Kidney (tissue), 22 donors: ENCODE results near the gene TTLL4. TPM values are rescaled to one million over a fixed set of nuclear protein-coding genes. Genes with fewer than 3 reads are reported as not detected.

Experiments
- DNase-seq, 5 donors: peaks; one replicate each; pipeline ENCODE4 v3.0.0-alpha.2; 2013 to 2020
- FAIRE-seq: peaks from 2 replicates; lab custom pipeline; 2012; peaks lifted over from hg19 to GRCh38; lab: Jason Lieb, UNC
- H3K27ac ChIP-seq, 2 donors: one replicate each; pipeline ENCODE4 v1.7.0; 2013; ENCODE audit warnings: low read depth in 2 of 2, low read length in 2 of 2, inconsistent platforms in 1 of 2
- H3K27me3 ChIP-seq: one replicate; pipeline ENCODE4 v1.7.1; 2013; ENCODE audit warnings: low read length, inconsistent platforms; ENCODE audit not compliant: control insufficient read depth, insufficient read depth
- H3K36me3 ChIP-seq, 3 donors: one replicate each; pipeline versions ENCODE4 v1.7.0 to v1.7.1; 2013; ENCODE audit warnings: low read length in 3 of 3, control low read depth in 1 of 3, inconsistent platforms in 1 of 3; ENCODE audit not compliant: insufficient read depth in 3 of 3, control insufficient read depth in 2 of 3
- H3K4me1 ChIP-seq, 3 donors: one replicate each; pipeline versions ENCODE4 v1.7.0 to v1.7.1; 2013; ENCODE audit warnings: low read length in 3 of 3, inconsistent platforms in 1 of 3, low read depth in 1 of 3; ENCODE audit not compliant: control insufficient read depth in 2 of 3, insufficient read depth in 2 of 3
- H3K4me3 ChIP-seq, 3 donors: one replicate each; pipeline versions ENCODE4 v1.7.0 to v1.8.1; 2013; ENCODE audit warnings: low read length in 3 of 3, control low read depth in 1 of 3, inconsistent platforms in 1 of 3
- H3K9ac ChIP-seq, 3 donors: one replicate each; pipeline versions ENCODE4 v1.7.0 to v1.7.1; 2013; ENCODE audit warnings: low read length in 3 of 3, control low read depth in 1 of 3, inconsistent platforms in 1 of 3
- H3K9me3 ChIP-seq, 3 donors: one replicate each; pipeline versions ENCODE4 v1.7.0 to v1.7.1; 2013; ENCODE audit warnings: low read length in 3 of 3, control low read depth in 1 of 3, inconsistent platforms in 1 of 3; ENCODE audit not compliant: control insufficient read depth in 2 of 3, insufficient read depth in 1 of 3
- intact Hi-C: fragments of 100-400 bp; cut with DNase I; formaldehyde crosslinking; loops from one replicate; pipeline ENCODE4 v1.11.1; 2022
- long read RNA-seq, 10 donors: library from polyadenylated mRNA in 1 of 10; unstranded in 1 of 10; transcript quantifications; one replicate each; pipeline ENCODE4 v2.0.0 and lab custom pipeline, GENCODE V29; 2021 to 2026
- polyA plus RNA-seq: library from polyadenylated mRNA; stranded (reverse); fragments of 350-450 nt; fragmentation: Illumina TruSeq; extraction: RNeasy Lipid Tissue Mini Kit (QIAGEN cat#74804); gene quantifications from one replicate; pipeline ENCODE4 v1.2.3, GENCODE V29; 2014; ENCODE audit warnings: low read depth, low replicate concordance; ENCODE audit not compliant: insufficient read depth
- total RNA-seq: library from RNA; stranded (reverse); fragmentation: NEBNext Ultra II Directional; extraction: Animal tissue kit (Norgen Biotek cat#: 25700); gene quantifications from one replicate; pipeline ENCODE4 v1.2.1, GENCODE V29; 2021
- TF ChIP-seq, protein P1 (sequence below): IDR thresholded peaks from 3 replicates; pipeline ENCODE4 v1.5.1; 2012; ENCODE audit warnings: mild to moderate bottlenecking, moderate library complexity, borderline replicate concordance; ENCODE audit not compliant: insufficient read depth; ENCODE audit errors: extremely low read depth
- donor health status: control.
- donor health status: control.
- donor health status: control.
- donor health status: control.
- donor health status: control.
- donor health status: DM: yes; HTN: yes; CAD: no.
- donor health status: Normal renal cell carcinoma (clear cell type).

TTLL4 gene, protein sequence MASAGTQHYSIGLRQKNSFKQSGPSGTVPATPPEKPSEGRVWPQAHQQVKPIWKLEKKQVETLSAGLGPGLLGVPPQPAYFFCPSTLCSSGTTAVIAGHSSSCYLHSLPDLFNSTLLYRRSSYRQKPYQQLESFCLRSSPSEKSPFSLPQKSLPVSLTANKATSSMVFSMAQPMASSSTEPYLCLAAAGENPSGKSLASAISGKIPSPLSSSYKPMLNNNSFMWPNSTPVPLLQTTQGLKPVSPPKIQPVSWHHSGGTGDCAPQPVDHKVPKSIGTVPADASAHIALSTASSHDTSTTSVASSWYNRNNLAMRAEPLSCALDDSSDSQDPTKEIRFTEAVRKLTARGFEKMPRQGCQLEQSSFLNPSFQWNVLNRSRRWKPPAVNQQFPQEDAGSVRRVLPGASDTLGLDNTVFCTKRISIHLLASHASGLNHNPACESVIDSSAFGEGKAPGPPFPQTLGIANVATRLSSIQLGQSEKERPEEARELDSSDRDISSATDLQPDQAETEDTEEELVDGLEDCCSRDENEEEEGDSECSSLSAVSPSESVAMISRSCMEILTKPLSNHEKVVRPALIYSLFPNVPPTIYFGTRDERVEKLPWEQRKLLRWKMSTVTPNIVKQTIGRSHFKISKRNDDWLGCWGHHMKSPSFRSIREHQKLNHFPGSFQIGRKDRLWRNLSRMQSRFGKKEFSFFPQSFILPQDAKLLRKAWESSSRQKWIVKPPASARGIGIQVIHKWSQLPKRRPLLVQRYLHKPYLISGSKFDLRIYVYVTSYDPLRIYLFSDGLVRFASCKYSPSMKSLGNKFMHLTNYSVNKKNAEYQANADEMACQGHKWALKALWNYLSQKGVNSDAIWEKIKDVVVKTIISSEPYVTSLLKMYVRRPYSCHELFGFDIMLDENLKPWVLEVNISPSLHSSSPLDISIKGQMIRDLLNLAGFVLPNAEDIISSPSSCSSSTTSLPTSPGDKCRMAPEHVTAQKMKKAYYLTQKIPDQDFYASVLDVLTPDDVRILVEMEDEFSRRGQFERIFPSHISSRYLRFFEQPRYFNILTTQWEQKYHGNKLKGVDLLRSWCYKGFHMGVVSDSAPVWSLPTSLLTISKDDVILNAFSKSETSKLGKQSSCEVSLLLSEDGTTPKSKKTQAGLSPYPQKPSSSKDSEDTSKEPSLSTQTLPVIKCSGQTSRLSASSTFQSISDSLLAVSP
- 30.7 TPM for total RNA-seq
- polyA plus RNA-seq, result 7.6 TPM
- long read RNA-seq, donor 1, full-length matches to known transcripts, result 2 of 2 reads
- long read RNA-seq, donor 1, partial matches to known transcripts, result 0 of 2 reads
- long read RNA-seq, donor 1, other reads (novel, unspliced or antisense), result 0 of 2 reads
- long read RNA-seq, donor 2, partial matches to known transcripts, result 0 of 1 reads
- long read RNA-seq, donor 2, other reads (novel, unspliced or antisense), result 0 of 1 reads
- long read RNA-seq, donor 3, full-length matches to known transcripts, result 1 of 7 reads
- long read RNA-seq, donor 3, partial matches to known transcripts, result 6 of 7 reads
- long read RNA-seq, donor 3, other reads (novel, unspliced or antisense), result 0 of 7 reads
- long read RNA-seq, donor 4, full-length matches to known transcripts, result 10 of 23 reads
- long read RNA-seq, donor 4, partial matches to known transcripts, result 13 of 23 reads
- long read RNA-seq, donor 4, other reads (novel, unspliced or antisense), result 0 of 23 reads
- long read RNA-seq, donor 5, partial matches to known transcripts, result 0 of 1 reads
- long read RNA-seq, donor 5, other reads (novel, unspliced or antisense), result 0 of 1 reads
- long read RNA-seq, donor 6, result 0 reads
- long read RNA-seq, donor 7, partial matches to known transcripts, result 0 of 5 reads
- long read RNA-seq, donor 7, other reads (novel, unspliced or antisense), result 4 of 5 reads
- long read RNA-seq, donor 8, full-length matches to known transcripts, result 3 of 8 reads
- long read RNA-seq, donor 8, partial matches to known transcripts, result 5 of 8 reads
- long read RNA-seq, donor 8, other reads (novel, unspliced or antisense), result 0 of 8 reads
- long read RNA-seq, donor 9, partial matches to known transcripts, result 0 of 3 reads
- long read RNA-seq, donor 9, other reads (novel, unspliced or antisense), result 0 of 3 reads
- long read RNA-seq, donor 10, full-length matches to known transcripts, result 3 of 10 reads
- long read RNA-seq, donor 10, partial matches to known transcripts, result 7 of 10 reads
- long read RNA-seq, donor 10, other reads (novel, unspliced or antisense), result 0 of 10 reads

DNA sequence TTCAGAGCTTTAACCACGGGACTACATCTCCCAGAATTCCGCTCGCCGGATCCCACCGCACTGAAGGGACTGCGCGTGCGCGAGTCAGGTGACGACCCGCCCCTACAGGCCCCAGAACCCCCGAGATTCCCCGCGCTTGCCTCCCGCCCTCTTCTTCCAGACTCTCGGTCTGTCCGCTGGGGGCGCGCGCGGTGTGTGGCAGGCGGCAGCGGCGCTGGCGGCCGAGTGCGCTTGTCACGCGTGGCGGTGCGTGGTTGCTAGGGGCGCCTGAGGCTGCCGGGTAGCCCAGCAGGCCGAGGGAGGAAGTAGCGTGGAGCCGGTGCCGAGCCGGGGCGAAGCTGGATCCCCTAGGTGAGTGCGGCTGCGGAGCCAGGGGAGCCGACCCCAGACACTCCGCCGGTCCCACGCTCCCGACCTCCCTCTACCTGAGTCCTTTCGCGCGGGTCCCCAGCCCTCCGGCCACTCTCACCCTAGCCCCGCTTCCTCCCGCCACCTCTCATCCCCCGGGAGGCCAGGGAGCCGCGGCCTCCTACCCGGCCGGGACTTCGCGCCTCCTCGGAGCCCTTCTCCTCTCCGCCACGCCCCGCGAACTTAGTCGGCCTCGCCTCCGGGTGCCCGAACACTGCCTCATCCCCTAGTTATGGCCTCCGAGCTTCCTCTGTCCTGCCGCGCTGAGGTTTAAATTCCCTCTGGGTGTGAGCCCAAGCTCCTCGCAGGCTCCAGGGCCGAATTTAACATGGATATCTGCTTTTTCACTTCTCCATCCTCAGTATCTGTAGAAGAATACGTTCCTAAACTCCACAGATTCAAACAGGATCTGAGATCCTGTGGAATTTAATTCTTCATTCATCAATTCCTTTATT lies at the start of gene TTLL4:
TTLL4 (plus strand) TSS at position 149 of the 863 bp plus-strand sequence. CDS start 26,842 bp downstream, outside the sequence.
- H3K4me1 ChIP-seq, result peaks cover 3 to 6% (median 6%) of the 10 kb centered on the region in 3 donors
- H3K27ac ChIP-seq, result peak within 1 kb of the TSS; percentile 89 to 90
- no peak for FAIRE-seq
- TF ChIP-seq, protein P1, sequence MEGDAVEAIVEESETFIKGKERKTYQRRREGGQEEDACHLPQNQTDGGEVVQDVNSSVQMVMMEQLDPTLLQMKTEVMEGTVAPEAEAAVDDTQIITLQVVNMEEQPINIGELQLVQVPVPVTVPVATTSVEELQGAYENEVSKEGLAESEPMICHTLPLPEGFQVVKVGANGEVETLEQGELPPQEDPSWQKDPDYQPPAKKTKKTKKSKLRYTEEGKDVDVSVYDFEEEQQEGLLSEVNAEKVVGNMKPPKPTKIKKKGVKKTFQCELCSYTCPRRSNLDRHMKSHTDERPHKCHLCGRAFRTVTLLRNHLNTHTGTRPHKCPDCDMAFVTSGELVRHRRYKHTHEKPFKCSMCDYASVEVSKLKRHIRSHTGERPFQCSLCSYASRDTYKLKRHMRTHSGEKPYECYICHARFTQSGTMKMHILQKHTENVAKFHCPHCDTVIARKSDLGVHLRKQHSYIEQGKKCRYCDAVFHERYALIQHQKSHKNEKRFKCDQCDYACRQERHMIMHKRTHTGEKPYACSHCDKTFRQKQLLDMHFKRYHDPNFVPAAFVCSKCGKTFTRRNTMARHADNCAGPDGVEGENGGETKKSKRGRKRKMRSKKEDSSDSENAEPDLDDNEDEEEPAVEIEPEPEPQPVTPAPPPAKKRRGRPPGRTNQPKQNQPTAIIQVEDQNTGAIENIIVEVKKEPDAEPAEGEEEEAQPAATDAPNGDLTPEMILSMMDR, result peak; percentile 71
- peak within 1 kb of the TSS; percentile 61 to 76 (median 67) for H3K9ac ChIP-seq
- intact Hi-C loops, result no loop called here
- H3K36me3 ChIP-seq, result no peaks in the 10 kb centered on the region
- DNase-seq, result peak; percentile 98 to 99 (median 98)
- H3K27me3 ChIP-seq, result no peaks in the 10 kb centered on the region
- H3K4me3 ChIP-seq, result peak within 1 kb of the TSS; percentile 53 to 81 (median 72)
- H3K9me3 ChIP-seq, result no peaks in the 10 kb centered on the region

DNA sequence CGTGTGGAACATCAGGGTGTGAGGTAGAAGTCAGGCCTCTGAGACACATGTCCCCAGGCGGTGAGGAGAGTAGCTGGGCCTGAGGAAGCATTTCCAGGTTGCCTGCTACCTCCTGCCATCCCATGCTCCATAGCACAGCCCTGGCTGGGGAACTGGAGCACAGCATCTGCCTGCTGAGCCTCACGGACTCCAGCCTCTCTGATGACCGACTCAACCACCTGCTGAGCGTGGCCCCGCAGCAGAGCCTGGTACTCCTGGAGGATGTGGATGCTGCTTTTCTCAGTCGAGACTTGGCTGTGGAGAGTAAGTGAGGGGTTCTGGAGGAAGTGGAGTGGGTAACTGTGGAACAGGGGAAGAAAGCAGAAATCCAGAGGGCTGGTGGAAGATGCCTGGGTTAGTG lies 48.3 kb upstream of the TTLL4 start:
- H3K9ac ChIP-seq, result no peak overlapping the region
- intact Hi-C loops, result no loop called here
- no peak for FAIRE-seq
- no peak for DNase-seq
- H3K27ac ChIP-seq, result no peak overlapping the region
- H3K27me3 ChIP-seq, result no peaks in the 10 kb centered on the region
- TF ChIP-seq, protein P1, result no peak
- no peaks in the 10 kb centered on the region for H3K9me3 ChIP-seq
- H3K4me1 ChIP-seq, result peaks cover 0 to 11% (median 0%) of the 10 kb centered on the region in 3 donors
- peaks cover 2 to 56% (median 25%) of the 10 kb centered on the region in 3 donors for H3K36me3 ChIP-seq
- no peak overlapping the region for H3K4me3 ChIP-seq
